SK-N-MC (cell line): ENCODE results near the gene ZNF700.
"Not testable (repeated sequence)": the region's sequence is repeated elsewhere in the genome, so short reads cannot be mapped to it uniquely, and the experiment has no call there.

Source experiments
- DNase-seq: peaks from one replicate; pipeline ENCODE4 v3.0.0-alpha.2; 2011; ENCODE audit warnings: low read depth, low spot score
- H3K27ac ChIP-seq: fragments of 200-600 bp; sonication (generic); 2 replicates; pipeline ENCODE4 v1.5.1; 2016; ENCODE audit warnings: mixed run types
- H3K36me3 ChIP-seq: fragments of 200-600 bp; sonication (generic); 2 replicates; pipeline ENCODE4 v1.6.1; 2017; ENCODE audit warnings: antibody characterized with exemption, low read length, mixed read lengths; ENCODE audit not compliant: insufficient read depth
- H3K4me3 ChIP-seq: fragments of 200-600 bp; sonication (generic); 2 replicates; pipeline ENCODE4 v1.5.1; 2016
- H3K9ac ChIP-seq: fragments of 200-600 bp; sonication (generic); 2 replicates; pipeline ENCODE4 v1.8.0; 2017; ENCODE audit warnings: mixed run types, mixed read lengths; ENCODE audit not compliant: insufficient read length
- H3K9me3 ChIP-seq: fragments of 200-600 bp; sonication (generic); 2 replicates; pipeline ENCODE4 v1.6.1; 2017; ENCODE audit warnings: low read depth, mild to moderate bottlenecking, antibody characterized with exemption, low read length, moderate library complexity, mixed read lengths
- EZH2 ChIP-seq: fragments of 200-600 bp; sonication (generic); IDR thresholded peaks from one replicate; pipeline ENCODE4 v1.6.1; 2017; ENCODE audit warnings: antibody characterized with exemption
- FOXP2 ChIP-seq: optimal IDR thresholded peaks from 2 replicates; pipeline ENCODE3; 2011; ENCODE audit warnings: mild to moderate bottlenecking, moderate library complexity; ENCODE audit not compliant: insufficient read depth; ENCODE audit errors: extremely low read length, control extremely low read depth
- POLR2AphosphoS5 ChIP-seq: IDR thresholded peaks from 2 replicates; pipeline ENCODE4 v1.6.1; 2012; ENCODE audit warnings: mild to moderate bottlenecking, low read depth, low read length, borderline replicate concordance

ZNF700 gene

DNA sequence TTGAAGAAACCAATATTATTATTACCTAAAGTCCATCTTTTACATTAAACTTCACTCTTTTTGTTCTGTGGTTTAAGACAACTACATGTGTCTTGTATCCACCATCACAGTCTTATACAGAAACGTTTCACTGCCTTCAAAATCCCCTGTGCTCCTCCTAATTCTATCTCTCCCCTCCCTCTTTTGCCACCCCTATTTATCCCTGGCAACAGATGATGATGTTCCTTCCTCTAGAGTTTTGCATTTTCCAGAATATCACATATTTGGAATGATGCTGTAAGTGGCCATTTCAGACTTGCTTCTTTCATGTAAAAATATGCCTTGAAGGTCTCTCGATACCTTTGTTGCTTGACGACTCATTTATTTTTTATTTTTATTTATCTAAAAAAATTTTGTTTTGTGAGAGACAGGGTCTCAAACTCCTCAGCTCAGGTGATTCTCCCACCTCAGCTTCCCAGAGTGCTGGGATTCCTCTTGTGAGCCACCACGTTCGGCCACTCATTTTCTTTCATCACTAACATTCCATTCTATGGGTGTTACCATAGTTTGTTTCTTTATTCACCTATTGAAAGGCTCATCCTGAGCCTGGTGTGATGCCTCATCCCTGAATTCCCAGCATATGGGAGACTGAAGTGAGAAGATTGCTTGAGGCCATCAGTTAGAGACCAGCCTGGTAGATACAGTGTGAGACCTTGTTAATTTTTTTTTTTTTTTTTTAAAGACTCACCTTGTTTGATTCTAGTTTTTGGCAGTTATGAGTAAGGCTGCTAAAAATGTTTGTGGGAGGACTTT is 48.3 kb downstream of the ZNF700 start:
- no peak overlapping the region for H3K27ac ChIP-seq
- TF ChIP-seq POLR2AphosphoS5 (no peak), EZH2 (no peak), FOXP2 (no peak)
- no peaks in the 10 kb centered on the region for H3K36me3 ChIP-seq
- no peak overlapping the region for H3K4me3 ChIP-seq
- no peaks in the 10 kb centered on the region for H3K9me3 ChIP-seq
- no peak overlapping the region for H3K9ac ChIP-seq
- DNase-seq: no peak

DNA sequence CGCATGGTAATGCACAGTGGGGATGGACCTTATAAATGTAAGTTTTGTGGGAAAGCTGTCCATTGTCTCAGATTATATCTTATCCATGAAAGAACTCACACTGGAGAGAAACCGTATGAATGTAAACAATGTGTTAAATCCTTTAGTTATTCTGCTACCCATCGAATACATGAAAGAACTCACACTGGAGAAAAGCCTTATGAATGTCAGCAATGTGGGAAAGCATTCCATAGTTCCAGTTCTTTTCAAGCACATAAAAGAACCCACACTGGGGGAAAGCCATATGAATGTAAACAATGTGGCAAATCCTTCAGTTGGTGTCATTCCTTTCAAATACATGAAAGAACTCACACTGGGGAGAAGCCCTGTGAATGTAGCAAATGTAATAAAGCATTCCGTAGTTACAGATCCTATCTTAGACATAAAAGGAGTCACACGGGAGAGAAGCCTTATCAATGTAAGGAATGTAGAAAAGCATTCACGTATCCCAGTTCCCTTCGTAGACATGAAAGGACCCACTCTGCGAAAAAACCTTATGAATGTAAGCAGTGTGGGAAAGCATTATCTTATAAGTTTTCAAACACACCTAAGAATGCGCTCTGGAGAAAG is 53.7 kb downstream of the ZNF700 start:
- Histone ChIP-seq H3K9me3 (no peaks in the 10 kb centered on the region), H3K36me3 (no peaks in the 10 kb centered on the region), H3K4me3 (no peak overlapping the region), H3K27ac (no peak overlapping the region), H3K9ac (no peak overlapping the region)
- no peak for DNase-seq
- TF ChIP-seq EZH2 (no peak), POLR2AphosphoS5 (no peak), FOXP2 (no peak)

DNA sequence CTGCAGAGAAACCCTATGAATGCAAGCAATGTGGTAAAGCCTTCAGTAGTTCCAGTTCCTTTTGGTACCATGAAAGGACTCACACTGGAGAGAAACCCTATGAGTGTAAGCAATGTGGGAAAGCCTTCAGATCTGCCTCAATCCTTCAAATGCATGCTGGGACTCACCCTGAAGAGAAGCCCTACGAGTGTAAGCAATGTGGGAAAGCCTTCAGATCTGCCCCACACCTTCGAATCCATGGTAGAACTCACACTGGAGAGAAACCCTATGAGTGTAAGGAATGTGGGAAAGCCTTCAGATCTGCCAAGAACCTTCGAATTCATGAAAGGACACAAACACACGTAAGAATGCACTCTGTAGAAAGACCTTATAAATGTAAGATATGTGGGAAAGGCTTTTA is 54.6 kb downstream of the ZNF700 start:
- no peak for DNase-seq
- H3K36me3 ChIP-seq: no peaks in the 10 kb centered on the region
- H3K9ac ChIP-seq: no peak overlapping the region
- no peak overlapping the region for H3K27ac ChIP-seq
- no peaks in the 10 kb centered on the region for H3K9me3 ChIP-seq
- TF ChIP-seq POLR2AphosphoS5 (no peak), EZH2 (no peak)
- no peak overlapping the region for H3K4me3 ChIP-seq

DNA sequence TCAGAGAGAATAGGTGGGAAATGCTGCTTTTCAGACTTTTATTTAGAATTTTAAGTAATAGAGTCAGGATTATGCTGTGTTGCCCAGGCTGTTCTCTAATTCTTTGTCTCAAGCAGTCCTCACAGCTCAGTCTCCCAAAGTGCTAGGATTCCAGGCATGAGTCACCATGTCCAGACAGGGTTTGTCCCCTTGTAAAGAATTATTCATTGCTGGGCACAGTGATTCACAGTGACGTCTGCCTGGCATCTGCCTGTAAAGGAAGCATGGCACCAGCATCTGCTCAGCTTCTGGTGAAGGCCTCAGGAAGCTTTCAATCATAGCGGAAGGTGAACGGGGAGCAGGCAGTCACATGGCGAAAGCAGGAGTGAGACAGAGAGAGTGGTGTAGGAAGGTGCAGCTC is 57.6 kb downstream of the ZNF700 start:
- no peak for DNase-seq
- Histone ChIP-seq H3K27ac (no peak overlapping the region), H3K4me3 (no peak overlapping the region), H3K9ac (no peak overlapping the region), H3K9me3 (no peaks in the 10 kb centered on the region), H3K36me3 (no peaks in the 10 kb centered on the region)
- TF ChIP-seq EZH2: no peak
- no peak for TF ChIP-seq FOXP2
- TF ChIP-seq POLR2AphosphoS5: no peak

DNA sequence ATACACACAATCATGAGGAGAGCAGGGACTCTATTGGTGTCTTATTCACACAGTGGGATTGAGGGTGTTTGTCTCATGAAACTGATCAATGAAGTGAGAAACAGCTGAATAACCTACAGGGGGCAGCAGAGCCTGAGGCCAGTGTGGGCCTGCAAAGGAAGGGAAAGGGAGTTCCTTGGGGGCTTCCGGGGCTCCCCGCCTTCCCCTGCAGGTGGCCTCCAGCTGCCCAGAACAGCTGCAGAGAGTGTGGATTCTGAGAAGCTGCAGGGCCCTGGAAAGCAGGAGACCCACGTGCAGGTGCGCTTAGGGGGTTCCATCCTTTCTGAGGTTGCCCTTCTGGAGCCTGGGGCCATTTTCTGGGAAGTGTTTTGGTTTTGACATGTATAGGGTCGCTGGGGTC is 60.1 kb downstream of the ZNF700 start:
- Histone ChIP-seq H3K27ac (no peak overlapping the region), H3K36me3 (peaks cover 6% of the 10 kb centered on the region; the same call in 1 of the 2 replicates), H3K4me3 (no peak overlapping the region), H3K9me3 (no peaks in the 10 kb centered on the region), H3K9ac (no peak overlapping the region)
- no peak for DNase-seq
- TF ChIP-seq EZH2: no peak
- no peak for TF ChIP-seq POLR2AphosphoS5
- TF ChIP-seq FOXP2: no peak

DNA sequence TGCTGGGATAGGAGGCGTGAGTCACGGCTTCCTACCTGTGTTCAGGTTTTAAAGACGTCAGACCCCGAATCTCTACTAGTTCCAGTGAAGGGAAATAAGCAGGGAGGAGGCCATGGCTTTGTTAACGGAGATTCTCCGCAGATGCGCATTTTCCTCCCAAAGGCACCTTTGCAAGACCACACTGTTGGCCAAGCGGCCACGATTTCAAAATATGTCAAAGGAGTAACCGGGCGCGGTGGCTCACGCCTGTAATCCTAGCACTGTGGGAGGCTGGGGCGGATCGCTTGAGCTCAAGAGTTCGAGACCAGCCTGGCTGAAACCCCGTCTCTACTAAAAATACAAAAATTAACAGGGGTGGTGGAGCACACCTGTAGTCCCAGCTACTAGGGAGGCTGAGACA is 61.8 kb downstream of the ZNF700 start:
- TF ChIP-seq POLR2AphosphoS5 (no peak), EZH2 (no peak), FOXP2 (no peak)

DNA sequence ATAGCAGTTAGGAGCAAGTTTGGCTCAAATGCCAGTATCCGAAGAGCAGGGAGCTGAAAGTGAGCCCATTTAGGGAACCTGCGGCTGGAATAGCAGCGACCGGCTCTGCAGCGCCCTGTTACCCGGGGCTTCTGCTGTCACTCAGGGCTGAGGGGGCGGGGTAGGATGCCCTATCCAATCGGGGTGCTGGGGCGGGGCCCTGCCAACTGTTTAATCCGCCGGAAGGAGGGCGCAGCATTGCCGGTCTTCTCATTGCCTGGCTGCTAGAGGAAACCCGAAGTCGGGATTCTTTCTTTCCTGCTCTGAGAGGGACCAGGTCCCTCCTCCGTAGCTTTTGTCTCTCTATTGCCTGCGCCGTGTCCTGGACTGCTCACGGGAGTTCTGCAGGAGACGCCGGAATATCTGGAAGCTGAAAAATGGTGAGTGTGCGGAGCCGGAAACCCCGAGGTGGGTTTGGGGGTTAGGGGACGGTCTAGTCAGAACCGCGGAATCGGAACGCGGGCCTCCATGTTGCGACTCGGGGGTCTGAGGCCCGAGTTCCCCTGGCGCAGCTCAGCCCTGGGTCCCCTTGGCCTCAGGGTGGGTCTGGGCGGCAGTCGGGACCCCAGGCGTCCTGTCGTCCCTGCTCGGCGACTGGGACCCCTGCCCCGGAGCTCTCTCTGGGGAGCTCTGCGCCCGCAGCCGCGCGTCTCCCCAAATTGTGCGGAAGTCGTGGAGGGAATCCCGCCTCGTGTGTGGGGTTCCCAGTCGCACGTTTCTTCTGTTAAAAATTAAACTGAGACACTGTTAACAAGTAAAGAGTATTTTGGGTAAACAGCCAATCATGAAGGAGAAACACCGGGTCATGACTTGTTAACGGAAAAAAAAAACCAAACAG is 62.7 kb downstream of the ZNF700 start:
- H3K9me3 ChIP-seq: no peaks in the 10 kb centered on the region
- peak overlapping the region; percentile 16; the same call in 1 of the 2 replicates for H3K27ac ChIP-seq
- peak overlapping the region; percentile 82 for H3K9ac ChIP-seq
- peak; percentile 52 for DNase-seq
- H3K4me3 ChIP-seq: peak overlapping the region; percentile 82
- no peak for TF ChIP-seq EZH2
- TF ChIP-seq FOXP2: no peak
- peak; percentile 95 for TF ChIP-seq POLR2AphosphoS5
- H3K36me3 ChIP-seq: peaks cover 6% of the 10 kb centered on the region; the same call in 1 of the 2 replicates

More for the DNA sequence above, 61.8 kb downstream of the ZNF700 start:
- DNase-seq: no peak
- H3K4me3 ChIP-seq: no peak overlapping the region
- no peak overlapping the region for H3K9ac ChIP-seq
- no peaks in the 10 kb centered on the region for H3K9me3 ChIP-seq
- H3K27ac ChIP-seq: no peak overlapping the region
- H3K36me3 ChIP-seq: peaks cover 6% of the 10 kb centered on the region; the same call in 1 of the 2 replicates

DNA sequence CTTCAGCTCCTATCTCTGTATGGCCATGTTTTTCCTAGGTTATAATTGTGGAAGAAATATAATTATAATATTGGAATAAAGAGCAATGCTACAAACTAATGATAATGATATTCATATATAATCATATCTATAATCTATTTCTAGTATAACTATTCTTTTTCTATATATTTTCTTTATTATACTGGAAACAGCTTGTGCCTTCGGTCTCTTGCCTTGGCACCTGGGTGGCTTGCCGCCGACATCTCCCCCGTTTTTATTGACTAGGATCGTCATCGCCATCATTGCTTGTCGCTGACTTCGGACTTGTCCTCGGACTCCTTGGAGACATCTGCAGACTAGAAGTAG is 64.2 kb downstream of the ZNF700 start:
- peaks cover 6% of the 10 kb centered on the region; the same call in 1 of the 2 replicates for H3K36me3 ChIP-seq
- no peak for DNase-seq
- TF ChIP-seq FOXP2 (no peak), EZH2 (no peak), POLR2AphosphoS5 (no peak)
- H3K9ac ChIP-seq: no peak overlapping the region
- H3K27ac ChIP-seq: no peak overlapping the region
- H3K9me3 ChIP-seq: no peaks in the 10 kb centered on the region
- no peak overlapping the region; the same call in 1 of the 2 replicates for H3K4me3 ChIP-seq

DNA sequence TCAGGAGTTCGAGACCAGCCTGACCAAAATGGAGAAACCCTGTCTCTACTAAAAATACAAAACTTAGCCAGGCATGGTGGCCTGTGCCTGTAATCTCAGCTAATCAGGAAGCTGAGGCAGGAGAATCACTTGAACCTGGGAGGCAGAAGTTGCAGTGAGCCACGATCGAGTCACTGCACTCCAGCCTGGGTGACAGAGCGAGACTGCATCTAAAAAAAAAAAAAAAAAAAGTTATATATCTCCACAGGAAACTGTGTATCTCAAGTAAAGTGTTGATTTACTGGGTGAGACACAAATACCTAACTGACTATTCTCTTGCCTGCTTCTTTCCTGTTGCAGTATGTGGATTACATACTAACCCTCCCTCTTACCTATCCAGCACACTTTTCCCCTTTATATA is 67.0 kb downstream of the ZNF700 start:
- H3K4me3 ChIP-seq, H3K27ac ChIP-seq, H3K36me3 ChIP-seq, H3K9me3 ChIP-seq, H3K9ac ChIP-seq, DNase-seq: not testable (repeated sequence)
